ENCODE measurements around the gene MIPOL1. TPM values are rescaled to one million over a fixed set of nuclear protein-coding genes. Genes with fewer than 3 reads are reported as not detected.

The MIPOL1 gene
- total RNA-seq, 1 experiment from 2014 or later = 18.7 TPM

DNA sequence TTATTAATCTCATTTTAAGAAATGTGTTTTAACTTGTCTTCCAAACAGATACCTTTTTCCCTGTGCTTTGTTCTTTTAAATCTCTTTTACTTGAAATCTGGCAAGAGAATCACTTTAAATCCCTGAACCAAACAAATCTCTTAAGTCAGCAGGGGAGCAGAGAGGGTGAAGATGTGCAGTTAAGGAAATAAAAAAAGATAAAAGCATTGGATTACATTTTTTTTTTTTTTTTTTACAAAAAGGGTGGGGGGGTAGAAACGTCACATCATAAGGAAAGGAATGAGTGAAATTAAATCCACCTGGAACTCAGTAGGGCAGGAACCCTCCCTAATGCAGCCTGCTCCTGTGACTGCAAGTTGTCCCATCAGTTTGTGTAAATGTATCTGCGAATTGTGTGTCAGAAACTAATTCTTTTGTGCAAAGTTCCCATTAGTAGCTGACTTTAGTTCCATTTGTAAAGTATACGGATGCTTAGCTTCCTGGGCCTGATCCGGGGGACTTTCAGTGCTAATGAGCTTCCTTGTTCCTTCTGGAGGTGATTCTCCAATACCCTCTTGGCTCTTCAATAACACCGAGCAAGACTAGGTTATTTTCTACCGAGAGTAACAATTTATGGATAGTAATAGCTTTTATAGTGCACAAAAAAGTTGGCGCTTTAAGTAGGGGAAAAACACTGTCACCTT is 399.2 kb downstream of the MIPOL1 start:
- Mint-ChIP-seq H3K36me3 (ENCODE audit: insufficient read depth, unreplicated experiment) (peaks cover 62% of the 10 kb centered on the region), H3K27ac (ENCODE audit: unreplicated experiment) (peak overlapping the region; percentile 99), H3K9me3 (ENCODE audit: unreplicated experiment) (no peaks in the 10 kb centered on the region), H3K4me3 (ENCODE audit: unreplicated experiment) (peak overlapping the region; percentile 84), H3K27me3 (ENCODE audit: insufficient read depth, unreplicated experiment) (no peaks in the 10 kb centered on the region), H3K4me1 (ENCODE audit: low read depth, unreplicated experiment) (peaks cover 5% of the 10 kb centered on the region)
- Histone ChIP-seq H3K27me3 (replicated peaks; ENCODE audit: control insufficient read depth, insufficient read depth, low read length) (no peaks in the 10 kb centered on the region), H3K4me3 (ENCODE audit: low read depth, low read length) (peak overlapping the region; percentile 92), H3K36me3 (ENCODE audit: control insufficient read depth, insufficient read depth, low read length) (peaks cover 11% of the 10 kb centered on the region), H3K4me1 (peaks cover 14% of the 10 kb centered on the region), H3K9me3 (no peaks in the 10 kb centered on the region)
- ChIA-PET POLR2A (interaction anchor here (0.7 kb wide), 1 partner anchor 12 kb away, joined by 3 read pairs; no protein-coding TSS in a partner anchor), CTCF (interaction anchor here (1.8 kb wide), 1 partner anchor 278 kb away, joined by 6 read pairs; no protein-coding TSS in a partner anchor)
- TF ChIP-seq, protein P1, sequence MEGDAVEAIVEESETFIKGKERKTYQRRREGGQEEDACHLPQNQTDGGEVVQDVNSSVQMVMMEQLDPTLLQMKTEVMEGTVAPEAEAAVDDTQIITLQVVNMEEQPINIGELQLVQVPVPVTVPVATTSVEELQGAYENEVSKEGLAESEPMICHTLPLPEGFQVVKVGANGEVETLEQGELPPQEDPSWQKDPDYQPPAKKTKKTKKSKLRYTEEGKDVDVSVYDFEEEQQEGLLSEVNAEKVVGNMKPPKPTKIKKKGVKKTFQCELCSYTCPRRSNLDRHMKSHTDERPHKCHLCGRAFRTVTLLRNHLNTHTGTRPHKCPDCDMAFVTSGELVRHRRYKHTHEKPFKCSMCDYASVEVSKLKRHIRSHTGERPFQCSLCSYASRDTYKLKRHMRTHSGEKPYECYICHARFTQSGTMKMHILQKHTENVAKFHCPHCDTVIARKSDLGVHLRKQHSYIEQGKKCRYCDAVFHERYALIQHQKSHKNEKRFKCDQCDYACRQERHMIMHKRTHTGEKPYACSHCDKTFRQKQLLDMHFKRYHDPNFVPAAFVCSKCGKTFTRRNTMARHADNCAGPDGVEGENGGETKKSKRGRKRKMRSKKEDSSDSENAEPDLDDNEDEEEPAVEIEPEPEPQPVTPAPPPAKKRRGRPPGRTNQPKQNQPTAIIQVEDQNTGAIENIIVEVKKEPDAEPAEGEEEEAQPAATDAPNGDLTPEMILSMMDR (IDR thresholded peaks at IDR 0.05; ENCODE audit: insufficient read depth in 1 of 2, low read depth in 1 of 2, low read length in 1 of 2, severe bottlenecking in 1 of 2, unreplicated experiment in 1 of 2) = no peak
- intact Hi-C loops (cut with micrococcal nuclease; ENCODE audit: unreplicated experiment) = loop anchor here (5.0 kb wide), 1 partner anchor 825 kb away; no protein-coding TSS in a partner anchor
- no peak for DNase-seq
- BruUV-seq (replicated peaks) = no TSS peak

DNA sequence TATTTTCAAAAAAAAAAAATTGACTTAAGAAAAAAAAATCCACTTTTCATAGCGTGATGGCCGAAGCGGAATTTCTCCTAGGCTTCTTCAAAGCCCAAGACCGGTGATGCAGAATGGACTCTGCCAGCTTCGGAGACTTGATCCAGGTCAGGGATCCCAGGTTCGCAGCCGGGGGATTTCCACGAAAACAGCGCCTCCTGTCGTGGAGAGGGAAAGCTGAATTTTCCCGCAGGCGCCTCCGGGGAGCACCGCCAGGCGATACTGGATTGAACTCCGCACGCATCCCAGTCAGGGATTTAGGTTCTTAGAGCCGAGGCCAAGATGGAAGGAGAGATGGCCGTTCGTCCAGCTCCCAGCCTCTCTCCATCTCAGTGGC is 399.8 kb downstream of the MIPOL1 start:
- ChIA-PET POLR2A (no interaction called here), CTCF (no interaction called here)
- Histone ChIP-seq H3K4me1 (peaks cover 19% of the 10 kb centered on the region), H3K9me3 (no peaks in the 10 kb centered on the region), H3K4me3 (ENCODE audit: low read depth, low read length) (no peak overlapping the region), H3K36me3 (ENCODE audit: control insufficient read depth, insufficient read depth, low read length) (peaks cover 6% of the 10 kb centered on the region), H3K27me3 (replicated peaks; ENCODE audit: control insufficient read depth, insufficient read depth, low read length) (no peaks in the 10 kb centered on the region)
- H3K9me3 Mint-ChIP-seq (ENCODE audit: unreplicated experiment) = no peaks in the 10 kb centered on the region
- DNase-seq = no peak
- no TSS peak for BruUV-seq (replicated peaks)
- H3K27me3 Mint-ChIP-seq (ENCODE audit: insufficient read depth, unreplicated experiment) = no peaks in the 10 kb centered on the region
- peaks cover 6% of the 10 kb centered on the region for H3K4me1 Mint-ChIP-seq (ENCODE audit: low read depth, unreplicated experiment)
- intact Hi-C loops (cut with micrococcal nuclease; ENCODE audit: unreplicated experiment) = loop anchor here (5.0 kb wide), 1 partner anchor 825 kb away; no protein-coding TSS in a partner anchor
- TF ChIP-seq, protein P1 (IDR thresholded peaks at IDR 0.05; ENCODE audit: insufficient read depth in 1 of 2, low read depth in 1 of 2, low read length in 1 of 2, severe bottlenecking in 1 of 2, unreplicated experiment in 1 of 2) = no peak
- H3K36me3 Mint-ChIP-seq (ENCODE audit: insufficient read depth, unreplicated experiment) = peaks cover 57% of the 10 kb centered on the region
- no peak overlapping the region for H3K27ac Mint-ChIP-seq (ENCODE audit: unreplicated experiment)
- peak overlapping the region; percentile 84 for H3K4me3 Mint-ChIP-seq (ENCODE audit: unreplicated experiment)

DNA sequence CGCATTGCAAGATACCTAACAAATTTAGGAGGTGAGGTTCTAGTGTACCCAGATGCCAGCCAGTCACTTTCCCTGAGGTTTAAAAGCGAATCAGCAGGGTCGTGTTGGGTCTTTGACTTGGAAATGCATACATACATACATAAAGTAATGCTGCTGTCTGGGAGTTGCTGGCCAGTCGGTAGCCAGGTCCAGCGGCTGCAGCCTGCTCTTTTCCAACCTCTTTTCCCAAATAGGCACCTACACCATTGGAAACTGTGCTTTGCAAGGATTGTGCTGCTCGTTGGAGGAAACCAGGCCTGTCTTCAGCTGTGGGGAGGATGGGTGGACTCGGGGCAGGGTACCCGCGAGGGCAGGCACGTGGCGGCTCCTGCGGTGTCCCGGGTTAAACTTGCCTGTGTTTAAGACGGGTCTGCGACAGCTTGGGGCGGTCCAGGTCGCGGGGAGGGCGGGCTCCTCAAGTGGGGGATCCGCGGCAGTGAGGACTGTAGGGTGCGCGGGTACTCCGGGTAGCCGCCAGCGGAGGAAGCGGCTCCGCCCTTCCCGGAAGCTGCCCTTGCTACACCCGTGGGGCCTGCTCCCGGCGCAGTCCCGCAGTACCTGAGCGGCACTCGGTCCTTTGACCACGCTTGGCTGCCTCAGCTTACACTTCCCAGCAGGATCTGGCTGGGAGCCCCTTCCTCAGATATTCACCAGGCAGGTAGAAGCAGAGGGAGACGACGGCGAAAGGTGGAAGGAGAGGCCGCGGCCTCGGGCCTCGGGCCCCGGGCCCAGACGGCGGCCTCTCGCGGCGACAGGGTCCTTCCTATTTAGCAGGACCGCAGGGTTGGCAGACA is 400.4 kb downstream of the MIPOL1 start:
- TF ChIP-seq, protein P1 (IDR thresholded peaks at IDR 0.05; ENCODE audit: insufficient read depth in 1 of 2, low read depth in 1 of 2, low read length in 1 of 2, severe bottlenecking in 1 of 2, unreplicated experiment in 1 of 2) = no peak
- no peaks in the 10 kb centered on the region for H3K9me3 ChIP-seq
- Mint-ChIP-seq H3K4me3 (ENCODE audit: unreplicated experiment) (no peak overlapping the region), H3K27me3 (ENCODE audit: insufficient read depth, unreplicated experiment) (no peaks in the 10 kb centered on the region), H3K36me3 (ENCODE audit: insufficient read depth, unreplicated experiment) (peaks cover 57% of the 10 kb centered on the region), H3K4me1 (ENCODE audit: low read depth, unreplicated experiment) (peaks cover 12% of the 10 kb centered on the region), H3K27ac (ENCODE audit: unreplicated experiment) (no peak overlapping the region), H3K9me3 (ENCODE audit: unreplicated experiment) (no peaks in the 10 kb centered on the region)
- ChIA-PET POLR2A (no interaction called here), CTCF (no interaction called here)
- no peaks in the 10 kb centered on the region for H3K27me3 ChIP-seq (replicated peaks; ENCODE audit: control insufficient read depth, insufficient read depth, low read length)
- peaks cover 4% of the 10 kb centered on the region for H3K36me3 ChIP-seq (ENCODE audit: control insufficient read depth, insufficient read depth, low read length)
- DNase-seq = no peak
- H3K4me3 ChIP-seq (ENCODE audit: low read depth, low read length) = no peak overlapping the region
- H3K4me1 ChIP-seq = peaks cover 26% of the 10 kb centered on the region
- intact Hi-C loops (cut with micrococcal nuclease; ENCODE audit: unreplicated experiment) = loop anchor here (5.0 kb wide), 1 partner anchor 826 kb away; no protein-coding TSS in a partner anchor
- BruUV-seq (replicated peaks) = no TSS peak
